Measurements from ENCODE around the gene FAAH2. TPM values are rescaled to one million over a fixed set of nuclear protein-coding genes. Genes with fewer than 3 reads are reported as not detected.
"Not testable (repeated sequence)": the region's sequence is repeated elsewhere in the genome, so short reads cannot be mapped to it uniquely, and the experiment has no call there.

Gene FAAH2
- total RNA-seq, 4 donors from 2014 or later: 0.85 to 4.8 TPM; not detected in 2

- H3K4me1 ChIP-seq: no peaks in the 10 kb centered on the region
- intact Hi-C loops (cut with DNase I; ENCODE audit: low total_unique reads): no loop called here
- DNase-seq: no peak
- no peaks in the 10 kb centered on the region for H3K36me3 ChIP-seq
- H3K4me3 ChIP-seq: no peak overlapping the region
- H3K27me3 ChIP-seq: no peaks in the 10 kb centered on the region
- TF ChIP-seq POLR2A (IDR thresholded peaks at IDR 0.05) (no peak), CTCF (IDR thresholded peaks at IDR 0.05) (no peak)
- no peaks in the 10 kb centered on the region for H3K9me3 ChIP-seq
- H3K27ac ChIP-seq: no peak overlapping the region
These were observed 8.5 kb downstream of the FAAH2 start for GRCh38 chrX:57294961-57295360.

- H3K9me3 ChIP-seq; DNase-seq; intact Hi-C loops (cut with DNase I; ENCODE audit: low total_unique reads); H3K4me3 ChIP-seq; H3K27me3 ChIP-seq; H3K36me3 ChIP-seq; H3K4me1 ChIP-seq; H3K27ac ChIP-seq: not testable (repeated sequence)
These were observed 9.2 kb downstream of the FAAH2 start for GRCh38 chrX:57295679-57296078.

- TF ChIP-seq POLR2A (IDR thresholded peaks at IDR 0.05) (no peak), CTCF (IDR thresholded peaks at IDR 0.05) (no peak)
- DNase-seq: no peak
- Histone ChIP-seq H3K27me3 (no peaks in the 10 kb centered on the region), H3K27ac (no peak overlapping the region), H3K36me3 (no peaks in the 10 kb centered on the region), H3K4me1 (no peaks in the 10 kb centered on the region), H3K9me3 (no peaks in the 10 kb centered on the region), H3K4me3 (no peak overlapping the region)
- intact Hi-C loops (cut with DNase I; ENCODE audit: low total_unique reads): no loop called here
These were observed 27.2 kb downstream of the FAAH2 start for GRCh38 chrX:57313583-57314215.

- H3K4me1 ChIP-seq: no peaks in the 10 kb centered on the region
- H3K4me3 ChIP-seq: no peak overlapping the region
- TF ChIP-seq POLR2A (IDR thresholded peaks at IDR 0.05) (no peak), CTCF (IDR thresholded peaks at IDR 0.05) (no peak)
- H3K27ac ChIP-seq: no peak overlapping the region
- no peaks in the 10 kb centered on the region for H3K36me3 ChIP-seq
- no peaks in the 10 kb centered on the region for H3K9me3 ChIP-seq
- no peak for DNase-seq
- intact Hi-C loops (cut with DNase I; ENCODE audit: low total_unique reads): no loop called here
- no peaks in the 10 kb centered on the region for H3K27me3 ChIP-seq
These were observed 42.5 kb downstream of the FAAH2 start for GRCh38 chrX:57329008-57329407.

GRCh38 chrX:57335790-57336189 lies 49.3 kb downstream of the FAAH2 start:
- DNase-seq; H3K27ac ChIP-seq; H3K36me3 ChIP-seq; H3K9me3 ChIP-seq; H3K4me3 ChIP-seq; H3K4me1 ChIP-seq; intact Hi-C loops (cut with DNase I; ENCODE audit: low total_unique reads); H3K27me3 ChIP-seq: not testable (repeated sequence)

GRCh38 chrX:57353472-57354132 lies 67.1 kb downstream of the FAAH2 start:
- H3K27ac ChIP-seq: no peak overlapping the region
- no peaks in the 10 kb centered on the region for H3K27me3 ChIP-seq
- TF ChIP-seq CTCF (IDR thresholded peaks at IDR 0.05) (no peak), POLR2A (IDR thresholded peaks at IDR 0.05) (no peak)
- H3K36me3 ChIP-seq: no peaks in the 10 kb centered on the region
- no peak for DNase-seq
- intact Hi-C loops (cut with DNase I; ENCODE audit: low total_unique reads): no loop called here
- H3K4me1 ChIP-seq: no peaks in the 10 kb centered on the region
- H3K9me3 ChIP-seq: no peaks in the 10 kb centered on the region
- no peak overlapping the region for H3K4me3 ChIP-seq

Measured in uterus (tissue), 4 donors.